ENCODE data around the gene DCXR.
"Not testable (repeated sequence)": the region's sequence is repeated elsewhere in the genome, so short reads cannot be mapped to it uniquely, and the experiment has no call there.

The DCXR gene

DNA sequence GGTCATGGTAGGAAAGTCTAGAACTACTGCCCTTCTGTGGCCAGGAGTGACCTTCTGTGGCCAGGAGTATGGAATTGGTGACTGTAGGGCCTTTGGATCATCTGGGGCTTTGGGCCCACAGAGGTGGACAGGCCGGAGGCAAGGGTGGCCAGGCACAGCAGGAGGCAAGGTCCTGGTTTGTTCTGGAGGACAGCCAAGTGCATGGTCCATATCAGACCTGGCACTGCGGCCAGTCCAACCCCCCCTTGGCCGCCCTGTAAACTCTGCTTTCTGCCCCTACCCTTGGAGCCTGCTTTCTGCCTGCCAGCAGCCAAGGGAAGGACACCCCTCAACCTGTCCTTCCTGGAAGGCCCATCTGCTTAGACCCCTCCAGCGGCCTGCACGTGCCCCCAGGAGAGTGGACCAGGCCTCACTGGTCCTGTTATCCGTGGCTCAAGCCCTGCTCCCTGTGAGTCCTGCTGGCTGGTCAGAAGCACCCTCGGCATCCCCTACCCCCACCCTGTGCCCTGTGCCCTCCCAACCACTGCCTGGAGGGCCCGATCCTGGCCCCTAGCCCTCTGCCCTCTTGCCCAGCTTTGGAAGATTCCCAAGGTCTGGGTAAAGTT, 2.3 kb upstream of the DCXR start:
- no peak for DNase-seq (ENCODE audit: low read depth, low spot score)

DNA sequence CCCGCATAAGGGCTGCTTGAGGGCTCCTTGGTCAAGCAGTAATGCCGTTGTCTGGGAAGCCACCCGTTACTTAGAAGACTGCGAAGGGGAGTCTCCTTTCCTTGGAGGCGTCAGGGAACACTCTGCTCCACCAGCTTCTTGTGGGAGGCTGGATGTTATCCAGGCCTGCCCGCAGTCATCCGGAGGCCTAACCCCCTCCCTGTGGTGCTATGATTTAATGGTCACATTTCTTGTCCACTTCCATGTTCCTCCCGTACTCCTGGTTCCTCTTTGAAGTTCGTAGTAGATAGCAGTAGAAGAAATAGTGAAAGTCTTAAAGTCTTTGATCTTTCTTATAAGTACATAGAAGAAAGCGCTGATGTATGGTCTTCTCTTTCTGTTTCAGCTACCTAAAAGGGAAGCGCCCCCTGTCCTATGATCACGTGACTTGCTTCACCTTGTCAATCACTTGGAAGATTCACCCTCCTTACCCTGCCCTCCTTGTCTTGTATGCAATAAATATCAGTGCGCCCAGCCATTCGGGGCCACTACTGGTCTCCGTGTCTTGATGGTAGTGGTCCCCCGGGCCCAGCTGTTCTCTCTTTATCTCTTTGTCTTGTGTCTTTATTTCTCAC, 1.4 kb upstream of the DCXR start:
- not testable (repeated sequence) for DNase-seq (ENCODE audit: low read depth, low spot score)

DNA sequence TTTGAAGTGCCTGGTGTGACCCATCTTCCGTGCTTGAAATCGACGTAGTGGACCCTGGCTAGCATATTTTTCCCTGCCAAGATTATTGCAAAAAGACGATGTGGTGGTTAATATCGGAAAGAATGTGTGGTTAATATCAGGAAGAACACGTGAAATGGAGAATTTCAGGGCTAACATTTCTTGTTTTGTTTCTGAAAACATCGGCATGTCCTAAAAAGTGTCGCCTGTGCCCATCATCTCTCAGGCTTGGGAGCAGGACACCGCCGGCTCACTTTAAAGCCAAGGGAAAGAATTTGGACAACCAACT, 345 bp upstream of the DCXR start:
- DNase-seq (ENCODE audit: low read depth, low spot score) = no peak

DNA sequence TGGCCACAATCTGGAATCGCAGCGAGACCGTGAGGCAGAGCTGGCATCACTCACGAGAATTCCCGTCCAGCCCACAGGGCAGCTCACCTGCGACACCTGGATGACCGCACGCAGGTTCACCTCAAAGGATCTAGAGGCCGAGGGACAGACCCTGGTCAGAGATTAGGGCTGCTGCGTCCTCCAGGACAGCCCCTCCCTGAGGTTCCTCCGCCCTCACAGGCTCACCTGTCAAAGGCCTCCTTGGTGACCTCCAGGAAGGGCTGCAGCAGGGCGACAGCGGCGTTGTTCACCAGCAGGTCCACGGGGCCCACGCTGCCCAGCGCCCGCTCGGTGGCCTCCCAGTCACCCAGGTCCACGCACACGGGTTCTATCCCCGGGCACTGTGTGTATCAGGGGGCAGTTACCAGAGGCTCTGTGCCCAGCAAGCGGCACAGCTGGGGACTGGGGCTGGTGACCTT, 834 bp downstream of the DCXR start:
- DNase-seq (ENCODE audit: low read depth, low spot score) = no peak

- DNase-seq (ENCODE audit: low read depth, low spot score) = no peak
Measured at GRCh38 chr17:82035956-82036633, 1.4 kb downstream of the DCXR start.

GRCh38 chr17:82035488-82035887, 2.0 kb downstream of the DCXR start:
- no peak for DNase-seq (ENCODE audit: low read depth, low spot score)

GRCh38 chr17:82034371-82035011, 3.0 kb downstream of the DCXR start:
- no peak for DNase-seq (ENCODE audit: low read depth, low spot score)

GRCh38 chr17:82033359-82034085, 4.0 kb downstream of the DCXR start:
- DNase-seq (ENCODE audit: low read depth, low spot score) = no peak

- DNase-seq (ENCODE audit: low read depth, low spot score) = peak; percentile 29
Measured at GRCh38 chr17:82031885-82032627, 5.4 kb downstream of the DCXR start.

DNA sequence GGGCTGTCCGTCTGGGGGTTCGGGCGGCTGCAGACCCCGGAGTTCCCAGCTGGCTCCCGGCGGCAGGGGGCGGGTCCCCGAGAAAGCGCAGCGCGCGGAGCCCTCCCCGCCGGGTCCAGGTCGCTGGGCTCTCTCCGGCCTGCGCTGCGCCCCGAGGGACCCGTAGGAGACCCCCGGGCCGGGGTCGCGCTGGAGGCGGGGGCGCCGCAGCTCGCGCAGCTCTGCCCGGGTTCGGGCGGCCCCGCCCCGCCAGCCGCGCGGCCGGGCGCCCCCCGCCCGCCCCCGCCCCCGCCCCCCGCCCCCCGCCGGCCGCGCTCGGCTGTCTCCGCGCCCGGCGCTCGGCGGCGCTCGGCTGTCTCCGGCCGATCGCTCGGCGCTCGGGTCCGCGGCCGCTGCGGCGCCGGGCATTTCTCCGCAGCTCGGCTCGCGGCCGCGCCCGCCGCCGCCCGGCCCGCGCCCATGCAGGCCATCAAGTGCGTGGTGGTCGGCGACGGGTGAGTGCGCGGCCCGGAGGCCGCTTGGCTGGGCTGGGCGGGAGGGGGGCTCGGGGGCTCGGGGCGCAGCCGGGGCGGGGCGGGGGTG, 6.1 kb downstream of the DCXR start, which contains the start of gene RAC3:
Gene RAC3 (plus strand): TSS at position 376 of the 582 bp plus-strand sequence. CDS start 84 bp downstream, at position 460.
- peak; percentile 73 for DNase-seq (ENCODE audit: low read depth, low spot score)

DNA sequence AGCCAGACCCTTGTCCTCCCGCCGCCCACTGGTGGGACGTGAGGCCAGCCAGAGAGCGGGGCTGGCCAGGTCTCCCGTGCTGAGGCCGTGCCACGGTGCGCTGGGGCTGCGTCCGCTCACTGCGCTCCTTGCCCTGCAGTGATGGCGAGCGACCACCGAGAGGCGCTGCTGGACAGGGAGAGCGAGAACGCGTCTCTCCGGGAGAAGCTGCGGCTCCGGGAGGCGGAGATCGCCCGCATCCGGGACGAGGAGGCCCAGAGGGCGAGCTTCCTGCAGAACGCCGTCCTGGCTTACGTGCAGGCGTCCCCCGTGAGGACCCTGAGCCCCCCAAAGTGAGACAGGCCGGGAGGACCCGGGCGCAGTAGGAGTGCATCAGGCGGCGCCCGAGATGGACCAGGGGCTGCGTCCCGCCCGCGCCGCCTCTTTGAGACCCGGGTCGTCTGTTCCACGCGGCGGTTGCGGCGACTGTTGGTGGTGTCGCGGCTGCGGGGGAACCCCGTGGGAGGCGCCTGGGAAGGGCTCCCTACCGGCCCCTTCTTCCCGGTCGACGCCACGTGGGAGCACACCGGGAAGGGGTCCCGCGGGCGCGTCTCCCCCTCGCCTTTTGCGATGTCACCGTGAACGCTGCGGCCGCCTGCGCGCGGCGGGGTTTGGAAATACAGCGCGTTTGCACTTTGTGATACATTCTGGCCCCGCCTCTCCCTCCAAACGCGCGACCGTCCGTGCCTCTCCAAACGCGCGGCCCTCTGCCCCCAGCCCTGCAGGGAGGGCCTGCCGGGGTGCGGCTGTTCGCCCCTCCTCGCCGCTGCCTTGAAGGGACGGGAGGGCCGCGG, 6.8 kb downstream of the DCXR start:
- peak; percentile 94 for DNase-seq (ENCODE audit: low read depth, low spot score)

DNA sequence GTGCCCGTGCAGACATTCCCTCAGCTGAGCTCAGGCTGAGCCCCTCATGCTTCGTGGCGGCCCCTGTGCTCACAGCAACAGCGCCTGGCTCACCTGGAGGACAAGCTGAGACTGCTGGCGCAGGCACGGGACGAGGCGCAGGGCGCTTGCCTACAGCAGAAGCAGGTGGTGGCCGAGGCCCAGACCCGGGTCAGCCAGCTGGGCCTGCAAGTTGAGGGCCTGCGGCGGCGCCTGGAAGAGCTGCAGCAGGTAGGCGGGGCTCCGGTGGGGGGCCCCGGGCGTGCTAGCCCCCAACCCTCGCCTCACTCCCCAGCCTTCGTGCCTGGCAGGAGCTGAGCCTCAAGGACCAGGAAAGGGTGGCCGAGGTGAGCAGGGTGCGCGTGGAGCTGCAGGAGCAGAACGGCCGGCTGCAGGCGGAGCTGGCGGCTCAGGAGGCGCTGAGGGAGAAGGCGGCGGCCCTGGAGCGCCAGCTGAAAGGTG, 7.5 kb downstream of the DCXR start:
- no peak for DNase-seq (ENCODE audit: low read depth, low spot score)

- DNase-seq (ENCODE audit: low read depth, low spot score) = no peak
Measured at GRCh38 chr17:82029391-82029790, 8.1 kb downstream of the DCXR start.

- DNase-seq (ENCODE audit: low read depth, low spot score) = no peak
Measured at GRCh38 chr17:82028966-82029365, 8.5 kb downstream of the DCXR start.

GRCh38 chr17:82028246-82028645, 9.3 kb downstream of the DCXR start:
- no peak for DNase-seq (ENCODE audit: low read depth, low spot score)

DNA sequence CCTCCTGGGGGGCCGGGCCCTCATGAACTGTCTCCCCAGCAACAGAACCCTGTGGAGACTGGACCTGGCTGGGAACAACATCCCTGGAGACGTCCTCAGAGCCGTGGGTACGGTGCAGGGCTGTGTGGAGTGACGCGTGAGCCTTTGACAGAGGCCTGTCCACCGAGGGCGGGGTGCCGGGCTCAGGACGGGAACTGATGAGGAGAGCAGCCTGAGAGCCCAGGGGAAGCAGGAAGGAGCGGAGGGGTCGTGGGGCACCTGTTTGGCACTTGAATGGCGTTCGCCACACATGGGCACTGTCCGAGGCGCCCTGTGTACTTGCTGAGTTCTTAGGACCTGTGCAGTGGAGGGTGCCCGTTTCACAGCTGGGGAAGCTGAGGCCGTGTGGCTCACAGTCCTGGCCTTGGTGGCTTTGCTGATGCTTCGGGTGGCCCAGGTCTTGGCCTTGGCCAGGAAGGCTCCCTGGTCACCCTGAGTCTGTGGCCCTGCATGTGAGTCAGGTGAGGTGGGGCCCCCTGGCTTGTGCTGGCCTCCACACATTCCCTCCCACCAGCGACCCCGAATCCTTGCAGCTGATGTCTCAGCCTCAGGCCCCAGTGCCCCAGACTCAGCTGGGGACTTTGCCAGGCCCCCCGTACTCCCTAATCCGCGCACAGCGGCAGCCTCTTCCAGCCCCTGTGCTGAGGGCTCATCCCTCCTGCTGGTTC, 11.9 kb downstream of the DCXR start:
- no peak for DNase-seq (ENCODE audit: low read depth, low spot score)

DNA sequence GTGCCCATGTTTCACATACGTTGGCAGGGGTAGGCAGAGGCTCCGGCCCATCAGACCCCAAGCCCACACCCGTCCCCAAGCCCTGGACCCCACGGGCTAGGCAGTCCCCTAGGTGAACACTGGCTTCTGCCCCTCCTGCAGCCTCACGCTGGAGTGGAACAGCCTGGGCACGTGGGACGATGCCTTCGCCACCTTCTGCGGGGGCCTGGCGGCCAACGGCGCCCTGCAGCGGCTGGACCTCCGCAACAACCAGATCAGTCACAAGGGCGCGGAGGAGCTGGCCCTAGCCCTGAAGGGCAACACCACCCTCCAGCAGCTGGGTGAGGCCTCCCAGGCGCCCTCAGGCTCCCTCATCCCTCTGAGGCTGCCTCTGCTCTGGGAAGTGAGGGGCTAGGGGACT, 12.6 kb downstream of the DCXR start:
- DNase-seq (ENCODE audit: low read depth, low spot score) = no peak

DNA sequence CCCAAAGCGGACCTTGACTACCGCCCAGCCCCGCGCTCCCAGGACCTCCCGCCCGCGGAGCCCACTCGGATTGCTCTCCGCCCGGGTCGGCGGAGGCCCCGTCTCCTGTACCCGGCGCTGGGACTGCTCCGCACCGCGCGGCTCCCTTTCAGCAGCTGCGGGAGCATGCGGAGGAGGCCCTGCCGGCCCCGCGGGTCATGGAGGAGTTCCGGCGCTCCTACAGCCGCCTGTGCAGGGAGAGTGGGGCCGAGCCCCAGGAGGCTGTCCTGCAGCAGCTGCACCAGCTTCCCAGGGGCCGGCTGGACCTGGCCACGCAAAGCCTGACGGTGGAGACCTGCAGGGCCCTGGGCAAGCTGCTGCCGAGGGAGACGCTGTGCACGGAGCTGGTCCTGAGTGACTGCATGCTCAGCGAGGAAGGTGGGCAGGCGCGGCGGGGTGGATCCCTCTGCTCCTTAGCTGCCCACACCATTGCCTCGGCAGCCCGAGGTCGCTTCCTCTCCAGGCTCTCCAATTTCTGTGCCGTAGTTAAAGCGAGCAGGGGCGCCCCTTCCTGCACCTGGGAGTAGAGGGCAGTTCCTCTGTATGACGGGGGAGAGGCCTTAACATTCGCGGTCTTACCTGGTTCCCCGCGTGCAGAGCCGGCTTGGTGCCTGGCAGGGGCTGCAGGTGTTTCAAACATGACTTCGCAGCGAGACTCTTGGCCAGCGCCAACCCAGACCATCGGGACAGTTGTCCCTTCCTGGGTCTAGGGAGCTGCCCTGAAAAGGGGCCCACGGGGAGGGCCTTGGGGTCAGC, 13.9 kb downstream of the DCXR start:
- peak; percentile 53 for DNase-seq (ENCODE audit: low read depth, low spot score)

Measured in astrocyte of the hippocampus (primary cell).